ENCODE data around the gene LMAN1L.
"Not testable (repeated sequence)": the region's sequence is repeated elsewhere in the genome, so short reads cannot be mapped to it uniquely, and the experiment has no call there.

Gene LMAN1L

GRCh38 chr15:74782259-74783071 lies 30.2 kb upstream of the LMAN1L start:
- peak; percentile 2 for ATAC-seq
- peak; percentile 68 for DNase-seq

GRCh38 chr15:74783072-74783807 lies 29.4 kb upstream of the LMAN1L start:
- ATAC-seq (no peak), DNase-seq (peak; percentile 63)

GRCh38 chr15:74783808-74784175 lies 28.8 kb upstream of the LMAN1L start:
- no peak for ATAC-seq
- DNase-seq, result no peak

GRCh38 chr15:74784426-74785193 lies 28.0 kb upstream of the LMAN1L start:
- ATAC-seq (no peak), DNase-seq (peak; percentile 54)

GRCh38 chr15:74785194-74786032 lies 27.2 kb upstream of the LMAN1L start:
- ATAC-seq, result no peak
- peak; percentile 57 for DNase-seq

- not testable (repeated sequence) for DNase-seq, ATAC-seq
Observed at GRCh38 chr15:74786081-74786480, 26.6 kb upstream of the LMAN1L start.

- no peak for ATAC-seq
- peak; percentile 36 for DNase-seq
Observed at GRCh38 chr15:74786551-74787165, 26.0 kb upstream of the LMAN1L start.

- DNase-seq (peak; percentile 94), ATAC-seq (peak; percentile 73)
Observed at GRCh38 chr15:74787251-74788041, 25.2 kb upstream of the LMAN1L start.

- ATAC-seq (no peak), DNase-seq (no peak)
Observed at GRCh38 chr15:74788042-74788682, 24.5 kb upstream of the LMAN1L start.

GRCh38 chr15:74788683-74789151 lies 23.9 kb upstream of the LMAN1L start:
- DNase-seq, result peak; percentile 66
- ATAC-seq, result peak; percentile 24

- DNase-seq, result peak; percentile 52
- no peak for ATAC-seq
Observed at GRCh38 chr15:74789171-74789631, 23.4 kb upstream of the LMAN1L start.

- no peak for ATAC-seq
- no peak for DNase-seq
Observed at GRCh38 chr15:74789741-74790079, 22.9 kb upstream of the LMAN1L start.

- ATAC-seq (peak; percentile 10), DNase-seq (peak; percentile 66)
Observed at GRCh38 chr15:74790080-74790916, 22.3 kb upstream of the LMAN1L start.

GRCh38 chr15:74791007-74791406 lies 21.6 kb upstream of the LMAN1L start:
- DNase-seq, result no peak
- ATAC-seq, result no peak

GRCh38 chr15:74791667-74792066 lies 21.0 kb upstream of the LMAN1L start:
- no peak for ATAC-seq

GRCh38 chr15:74792227-74793016 lies 20.2 kb upstream of the LMAN1L start:
- ATAC-seq (no peak), DNase-seq (no peak)

More at GRCh38 chr15:74791667-74792066, 21.0 kb upstream of the LMAN1L start:
- DNase-seq, result no peak

GRCh38 chr15:74793135-74794028 lies 19.3 kb upstream of the LMAN1L start:
- peak; percentile 28 for ATAC-seq
- peak; percentile 81 for DNase-seq

All from stimulated activated naive CD8-positive, alpha-beta T cell treated with anti-CD3 and anti-CD28 coated beads, Interleukin-15, Interleukin-2, amounts not matched to agents 100 U/mL and 50 U/mL, for 24 hours (primary cell).